HG03558 (cell line): ENCODE results near the gene NSL1.
"Not testable (repeated sequence)": the region's sequence is repeated elsewhere in the genome, so short reads cannot be mapped to it uniquely, and the experiment has no call there.

Experiments used
- ATAC-seq: cut with Tn5 transposase; IDR thresholded peaks from one replicate; pipeline ENCODE4 v1.9.1; 2021; ENCODE audit warnings: moderate number of reproducible peaks; ENCODE audit not compliant: unreplicated experiment; ENCODE audit errors: extremely low read depth

Gene NSL1

DNA sequence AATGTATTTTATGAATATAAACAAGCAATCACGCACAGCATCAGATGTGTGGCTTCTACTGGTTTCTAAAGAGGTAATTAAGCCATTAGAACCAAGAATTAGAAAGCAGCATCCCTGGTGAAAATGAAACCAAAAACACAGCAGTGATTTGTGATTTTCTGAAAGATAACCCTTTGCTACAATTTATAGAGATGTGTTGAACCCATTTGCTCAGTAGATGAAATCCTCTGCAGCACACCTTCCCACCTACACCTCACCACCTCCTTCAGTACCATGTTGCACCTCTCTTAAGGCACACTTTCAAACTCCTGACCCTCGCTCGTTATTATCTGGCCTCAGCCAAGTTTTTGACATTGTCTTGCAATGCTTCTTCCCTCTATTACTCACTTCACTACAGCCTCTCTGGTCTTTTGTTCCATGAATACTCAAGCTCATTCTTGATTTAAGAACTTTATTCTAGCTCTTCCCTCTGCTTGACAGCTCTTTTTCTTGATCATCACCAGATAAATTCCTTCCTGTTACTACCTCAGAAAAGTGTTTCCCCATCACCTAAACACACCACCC is 38.6 kb downstream of the NSL1 start:
- ATAC-seq: no peak

DNA sequence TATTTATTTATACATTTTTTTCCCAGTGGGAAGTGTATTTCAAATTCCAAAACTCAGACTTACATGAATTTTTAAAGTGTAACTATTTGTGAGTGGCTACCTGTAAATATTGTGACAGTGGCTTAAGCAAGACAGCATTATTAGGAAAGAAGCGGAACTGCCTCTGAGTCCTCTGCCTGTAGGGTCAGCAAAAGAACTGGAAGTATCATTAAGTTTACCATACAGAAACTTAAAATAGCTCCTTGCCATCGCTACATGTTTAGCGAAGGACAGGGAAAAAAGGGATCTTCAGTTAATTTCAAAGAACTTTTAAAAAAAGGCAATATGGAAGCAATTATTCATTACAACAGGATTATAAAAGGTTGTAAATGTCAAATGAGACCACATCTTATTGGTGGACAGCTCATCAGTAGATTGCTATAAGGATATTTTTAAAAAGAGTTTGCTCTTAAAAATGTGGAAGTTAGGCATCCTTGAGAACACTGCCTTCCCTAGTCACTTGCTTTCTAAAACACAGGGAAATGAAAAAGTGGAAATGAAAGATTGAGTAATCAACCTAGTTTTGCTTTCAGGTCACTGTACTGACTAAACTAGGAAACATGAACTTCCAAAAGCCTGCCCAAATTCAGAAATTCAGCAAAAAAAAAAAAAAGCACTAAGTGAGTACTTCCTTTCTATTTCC is 39.2 kb downstream of the NSL1 start:
- ATAC-seq: no peak

DNA sequence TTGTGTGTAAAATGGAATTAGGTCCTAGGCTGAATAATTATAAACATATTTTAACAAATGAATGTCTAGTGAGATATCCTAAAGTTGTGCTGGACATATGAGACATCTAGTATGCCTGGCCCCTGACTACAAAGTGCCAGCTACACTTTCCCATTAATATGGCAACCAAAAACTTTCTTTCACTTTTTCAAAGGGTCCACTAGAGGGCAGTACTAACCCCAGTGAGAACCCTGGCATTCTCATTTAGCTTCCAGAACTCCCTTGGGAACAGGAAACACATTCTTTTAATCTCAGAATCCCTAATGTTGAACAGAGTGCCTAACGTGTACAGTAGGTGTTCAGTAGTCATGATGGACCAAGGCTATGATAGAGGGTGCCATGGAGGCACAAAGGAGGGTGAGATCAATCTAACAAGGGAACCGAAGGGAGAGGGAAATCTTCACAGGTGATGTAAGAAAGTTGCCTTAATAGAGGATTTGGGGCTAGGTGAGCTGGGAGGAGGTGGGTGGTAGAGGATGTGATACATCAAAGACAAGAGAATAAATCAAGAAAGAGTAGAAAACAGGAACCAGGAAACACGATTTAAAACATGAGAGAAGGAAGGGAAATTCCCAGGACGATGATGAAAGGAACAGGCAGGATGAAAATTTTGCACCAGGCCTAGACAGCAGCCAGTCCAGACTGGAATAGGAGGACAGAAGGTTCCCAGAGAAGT is 41.6 kb downstream of the NSL1 start:
- ATAC-seq: no peak

DNA sequence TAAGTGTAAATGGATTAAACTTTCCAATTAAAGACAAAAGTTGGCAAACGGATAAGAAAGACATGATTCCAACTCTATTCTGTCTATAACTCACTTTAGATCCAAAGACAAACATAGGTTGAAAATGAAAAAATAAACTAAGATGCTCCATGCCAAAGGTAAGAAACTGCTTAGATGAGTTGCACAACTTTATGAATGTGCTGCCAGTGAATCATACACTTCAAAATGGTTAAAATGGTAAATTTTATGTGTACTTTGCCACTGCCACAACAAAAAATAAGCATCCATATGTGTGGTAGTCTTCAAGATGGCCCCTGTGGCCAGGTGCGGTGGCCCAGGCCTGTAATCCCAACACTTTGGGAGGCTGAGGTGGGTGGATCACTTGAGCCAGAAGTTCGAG is 45.0 kb downstream of the NSL1 start:
- no peak for ATAC-seq

DNA sequence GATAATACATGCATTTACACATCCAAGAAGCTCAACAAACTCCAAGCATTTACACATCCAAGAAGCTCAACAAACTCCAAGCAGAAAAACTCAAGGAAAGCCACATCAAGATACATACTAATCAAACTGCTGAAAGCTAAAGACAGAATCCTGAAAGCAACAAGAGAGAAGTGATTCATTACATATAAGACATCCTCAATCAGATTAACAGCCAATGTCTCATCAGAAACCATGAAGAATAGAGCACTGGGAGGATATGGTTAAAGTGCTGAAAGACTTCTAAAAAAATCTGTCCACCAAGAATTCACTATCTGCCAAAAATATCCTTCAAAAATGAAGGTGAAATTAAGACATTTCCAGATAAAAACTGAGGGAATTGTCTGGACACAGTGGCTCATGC is 46.3 kb downstream of the NSL1 start:
- no peak for ATAC-seq

DNA sequence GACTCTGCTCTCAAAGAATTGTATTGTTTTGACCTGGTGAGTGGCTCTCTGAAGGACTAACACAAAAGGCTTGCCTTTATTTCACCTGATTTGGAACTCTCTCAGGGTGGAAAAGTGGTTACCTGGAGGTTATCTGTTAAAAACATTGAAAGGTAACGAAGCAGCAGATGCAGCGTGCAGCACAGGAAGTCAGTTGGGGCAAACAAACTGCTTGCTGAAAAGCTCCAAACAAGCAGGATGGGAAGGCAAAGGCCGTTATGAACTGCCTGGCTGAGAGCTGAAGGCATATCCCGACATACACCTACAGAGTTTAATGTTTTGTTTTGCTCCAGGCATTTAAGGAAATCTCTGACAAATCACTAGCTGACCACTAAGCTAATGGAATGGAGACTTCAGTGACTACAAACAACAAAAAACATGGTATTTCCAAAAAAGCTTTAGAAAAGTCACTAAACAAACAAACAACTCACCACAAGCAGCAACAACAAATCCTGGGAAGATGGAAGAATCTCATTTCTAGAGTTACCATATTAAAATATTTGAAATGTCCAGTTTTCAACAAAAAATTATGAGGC is 47.6 kb downstream of the NSL1 start:
- ATAC-seq: no peak

DNA sequence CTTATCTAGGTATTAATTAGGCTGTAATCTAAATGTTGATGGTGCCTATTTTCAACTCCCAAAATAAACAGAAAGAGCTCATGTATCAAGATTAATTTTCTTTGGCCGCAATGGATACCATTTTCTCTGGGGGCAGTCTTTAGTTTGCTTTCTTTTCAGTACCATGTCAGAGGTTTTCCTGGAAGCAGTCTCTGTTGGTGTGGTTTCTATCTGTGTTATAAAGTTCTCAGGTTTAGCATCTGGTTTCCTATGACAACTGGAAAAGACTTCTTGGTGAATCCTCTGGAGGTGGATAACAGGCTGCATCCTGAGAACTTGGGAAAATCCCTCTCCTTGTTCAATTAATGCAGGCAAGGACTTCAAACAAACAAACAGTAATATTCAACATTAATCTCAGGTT is 53.2 kb downstream of the NSL1 start:
- no peak for ATAC-seq

DNA sequence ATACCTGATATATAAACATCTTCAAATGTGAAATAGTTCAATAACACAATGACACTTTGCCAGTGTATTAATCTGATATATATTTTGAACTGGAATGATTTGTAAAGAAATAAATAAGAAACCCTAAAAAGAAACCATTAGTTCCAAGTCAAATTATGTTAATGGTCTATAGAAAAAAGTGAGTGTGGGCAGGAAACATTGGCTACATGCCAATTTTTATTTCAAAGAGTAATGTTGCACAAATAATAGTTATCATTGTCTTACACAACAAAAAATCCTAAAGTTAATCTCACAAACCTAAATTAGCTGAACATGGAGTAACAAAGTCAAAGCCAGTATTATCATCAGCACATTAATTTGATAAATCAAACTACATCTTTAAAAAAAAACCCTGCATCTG is 54.0 kb downstream of the NSL1 start:
- ATAC-seq: no peak

DNA sequence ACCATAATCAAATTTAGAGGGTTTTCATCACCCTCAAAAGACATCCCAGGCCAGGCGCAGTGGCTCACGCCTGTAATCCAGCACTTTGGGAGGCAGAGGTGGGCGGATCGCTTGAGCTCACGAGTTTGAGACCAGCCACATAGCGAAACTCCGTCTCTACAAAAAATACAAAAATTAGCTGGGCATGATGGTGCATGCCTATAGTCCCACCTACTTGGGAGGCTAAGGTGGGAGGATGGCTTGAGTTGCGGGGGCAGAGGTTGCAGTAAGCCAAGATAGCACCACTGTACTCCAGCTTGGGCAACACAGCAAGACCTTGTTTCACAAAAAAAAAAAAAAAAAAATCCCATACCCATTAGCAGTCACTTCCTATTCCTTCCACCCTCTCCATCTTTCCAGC is 58.5 kb downstream of the NSL1 start:
- no peak for ATAC-seq

DNA sequence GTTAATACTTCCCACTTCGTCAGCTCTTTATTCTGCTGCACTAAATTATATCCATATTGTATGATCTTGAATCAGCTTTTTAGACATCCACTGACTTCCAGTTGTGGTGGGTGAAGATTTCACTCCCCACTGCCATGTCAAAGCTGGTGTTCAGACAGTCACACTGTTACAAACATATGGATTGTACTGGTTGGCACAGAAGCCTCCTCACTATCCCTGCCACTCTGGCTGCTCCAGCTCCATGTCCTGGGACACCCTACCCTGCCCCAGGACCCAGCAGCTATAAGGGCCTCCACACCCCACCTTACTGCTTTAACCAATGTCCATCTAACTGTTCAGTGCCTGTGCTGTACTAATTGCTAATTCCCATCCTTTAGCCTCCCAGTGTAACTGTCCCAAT is 59.9 kb downstream of the NSL1 start:
- ATAC-seq: no peak

DNA sequence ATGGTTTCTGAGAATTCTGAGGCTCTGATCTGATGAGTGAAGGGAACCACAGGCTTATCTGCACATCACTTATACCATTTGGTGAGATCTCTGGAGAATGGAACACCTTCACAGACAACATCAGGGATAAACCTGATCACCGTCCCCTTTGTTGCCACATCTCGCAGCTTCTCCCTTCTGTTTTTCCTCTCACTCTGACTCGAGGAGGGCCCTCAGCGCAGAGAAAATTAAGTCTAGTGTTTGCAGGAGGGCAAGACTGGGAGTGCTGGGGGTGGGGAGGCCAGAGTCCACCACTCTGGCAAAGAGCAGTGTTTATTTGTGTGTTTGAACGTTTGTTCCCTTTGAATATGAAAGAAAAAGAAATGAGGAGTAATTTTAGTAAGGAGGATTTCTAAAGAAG is 63.0 kb downstream of the NSL1 start:
- ATAC-seq: no peak

DNA sequence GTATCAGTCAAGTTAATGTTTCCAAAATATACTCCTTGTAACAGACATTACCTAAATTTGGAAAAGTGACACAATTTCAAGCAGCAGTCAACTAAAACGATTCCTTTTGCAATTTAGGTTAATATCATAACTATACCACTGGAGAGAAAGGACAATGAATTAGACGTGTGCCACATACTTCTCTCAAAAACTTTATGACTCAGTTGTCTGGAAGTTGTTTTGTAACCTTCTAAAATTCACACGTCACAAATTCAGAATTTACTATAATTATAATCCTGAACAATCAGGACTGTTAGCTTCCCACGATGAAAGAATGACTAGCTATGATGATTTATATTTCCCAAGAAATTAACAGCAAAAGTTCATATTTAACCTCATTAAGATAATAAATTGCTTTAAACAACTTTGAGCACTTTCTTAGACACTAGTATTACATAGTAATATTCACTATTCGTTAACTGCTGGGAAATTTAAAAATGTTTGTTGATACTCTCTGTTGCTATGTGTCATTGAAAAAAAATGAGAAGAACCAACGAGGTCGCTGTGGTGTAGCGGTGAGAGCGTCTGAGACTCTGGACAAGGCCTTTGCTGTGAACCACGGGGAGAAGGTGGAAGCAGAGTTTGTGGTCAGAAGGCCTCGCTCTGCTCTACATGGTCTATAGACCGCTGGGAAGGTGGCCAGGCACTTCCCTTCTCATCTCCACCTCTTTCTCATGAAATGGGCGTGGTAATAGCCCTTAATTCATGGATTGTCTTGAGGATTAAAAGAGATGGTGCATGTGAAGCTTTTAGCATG is 64.0 kb downstream of the NSL1 start:
- ATAC-seq: no peak

DNA sequence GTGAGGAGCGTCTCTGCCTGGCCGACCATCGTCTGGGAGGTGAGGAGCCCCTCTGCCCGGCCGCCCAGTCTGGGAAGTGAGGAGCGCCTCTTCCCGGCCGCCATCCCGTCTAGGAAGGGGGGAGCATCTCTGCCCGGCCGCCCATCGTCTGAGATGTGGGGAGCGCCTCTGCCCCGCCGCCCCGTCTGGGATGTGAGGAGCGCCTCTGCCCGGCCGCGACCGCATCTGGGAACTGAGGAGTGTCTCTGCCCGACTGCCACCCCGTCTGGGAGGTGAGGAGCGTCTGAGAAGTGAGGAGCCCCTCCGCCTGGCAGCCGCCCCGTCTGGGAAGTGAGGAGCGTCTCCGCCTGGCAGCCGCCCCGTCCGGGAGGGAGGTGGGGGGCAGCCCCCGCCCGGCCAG is 66.9 kb downstream of the NSL1 start:
- ATAC-seq: not testable (repeated sequence)

DNA sequence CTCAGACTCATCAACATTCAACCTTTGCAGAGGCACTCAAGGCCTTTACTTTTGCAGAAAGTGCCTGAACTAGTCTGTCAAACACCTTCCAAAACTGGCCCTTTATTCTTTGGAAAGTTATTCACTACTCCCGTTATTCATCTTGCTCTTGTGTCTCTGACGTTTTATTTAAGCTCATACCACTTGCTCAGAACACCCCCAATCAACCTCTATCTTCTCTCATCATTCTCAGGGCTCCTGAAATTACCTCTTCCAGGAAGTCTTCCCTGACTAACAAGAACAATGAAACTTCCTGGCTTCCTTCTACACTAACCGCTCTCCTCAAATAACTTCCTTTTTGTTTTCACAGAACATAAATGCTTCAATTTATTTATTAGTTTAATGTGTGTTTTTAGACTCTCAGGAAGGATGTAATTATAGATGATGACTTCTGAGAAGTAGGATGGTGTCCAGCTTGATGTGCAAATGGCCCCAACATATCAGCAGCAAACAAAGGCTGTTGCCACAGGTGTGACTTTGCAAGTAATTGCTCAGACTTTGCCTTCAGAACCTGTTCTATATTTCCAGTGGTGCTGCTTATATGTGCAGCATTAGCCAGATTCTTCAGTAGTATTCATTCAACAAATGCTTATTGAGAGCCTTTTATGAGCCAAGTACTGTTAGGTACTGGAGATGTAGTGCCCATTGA is 69.2 kb downstream of the NSL1 start:
- ATAC-seq: no peak

DNA sequence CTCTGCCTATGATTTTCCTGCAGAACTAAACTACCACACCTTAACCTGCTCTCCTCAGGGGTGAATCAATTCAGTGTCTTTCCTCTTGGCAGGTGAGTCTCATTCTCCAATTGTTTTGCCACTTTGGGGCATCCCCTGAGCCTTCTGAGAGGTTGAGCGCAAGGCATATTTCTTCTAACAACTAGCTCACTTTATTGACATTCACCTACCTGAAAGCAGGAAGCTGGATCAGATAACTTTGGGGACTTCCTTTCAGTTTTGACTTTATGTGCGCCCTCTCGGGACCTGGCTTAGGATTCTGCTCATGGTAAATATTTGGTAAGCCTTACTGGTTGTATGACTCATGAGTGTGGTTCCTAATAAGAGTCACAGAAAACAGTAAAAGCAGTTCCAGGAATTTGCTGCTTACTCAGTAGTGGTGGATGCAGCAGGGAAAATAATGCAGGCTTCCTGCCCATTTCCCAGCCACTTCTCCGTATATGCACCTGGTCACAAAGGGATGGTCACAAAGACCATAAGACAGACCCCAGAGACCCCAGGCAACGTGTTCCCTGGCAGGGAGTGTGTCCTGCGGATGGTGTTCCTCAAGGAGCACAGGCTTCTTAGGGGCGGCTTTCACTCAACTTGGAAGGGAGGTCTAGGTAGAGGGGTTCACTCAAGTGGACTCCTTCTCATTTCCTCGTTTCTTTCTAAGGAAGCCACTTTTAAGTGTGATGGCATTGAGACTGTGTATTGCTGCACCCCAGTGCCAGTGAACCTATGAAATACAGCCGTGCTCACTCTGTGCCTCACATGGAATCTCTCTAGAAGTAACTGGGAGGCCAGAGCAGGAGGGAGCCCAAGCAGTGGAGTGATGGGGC is 70.0 kb downstream of the NSL1 start:
- no peak for ATAC-seq

DNA sequence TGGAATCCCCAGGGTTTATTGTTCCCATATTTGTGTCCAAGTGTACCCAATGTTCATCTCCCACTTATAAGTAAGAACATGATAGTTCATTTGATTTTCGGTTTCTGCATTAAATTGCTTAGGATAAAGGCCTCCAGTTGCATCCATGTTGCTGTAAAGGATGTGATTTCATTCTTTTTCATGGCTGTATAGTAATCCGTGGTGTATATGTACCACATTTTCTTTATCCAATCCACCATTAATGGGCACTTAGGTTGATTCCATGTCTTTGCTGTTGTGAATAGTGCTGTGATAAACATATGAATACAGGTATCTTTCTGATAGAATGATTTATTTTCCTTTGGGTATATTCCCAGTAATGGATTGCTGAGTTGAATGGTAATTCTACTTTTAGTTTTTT is 71.9 kb downstream of the NSL1 start:
- no peak for ATAC-seq

DNA sequence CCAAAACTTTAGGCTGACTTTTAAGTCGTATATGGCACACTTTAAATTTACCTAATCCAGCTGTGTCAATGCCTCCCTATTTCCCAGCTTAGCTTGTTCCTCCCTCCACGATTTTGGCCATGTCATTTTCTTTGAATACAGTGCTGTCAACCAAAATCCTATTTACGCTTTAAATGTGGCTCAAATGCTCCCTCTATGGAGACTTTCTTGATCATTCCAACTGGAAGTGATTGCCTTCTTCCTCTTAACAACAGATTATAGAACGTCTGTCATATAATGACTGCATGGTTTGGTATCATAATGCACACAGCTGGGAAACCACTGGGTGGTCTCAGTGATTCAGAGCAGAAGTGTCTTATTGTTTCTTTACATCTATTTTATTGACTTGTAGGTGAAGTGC is 73.1 kb downstream of the NSL1 start:
- ATAC-seq: no peak

DNA sequence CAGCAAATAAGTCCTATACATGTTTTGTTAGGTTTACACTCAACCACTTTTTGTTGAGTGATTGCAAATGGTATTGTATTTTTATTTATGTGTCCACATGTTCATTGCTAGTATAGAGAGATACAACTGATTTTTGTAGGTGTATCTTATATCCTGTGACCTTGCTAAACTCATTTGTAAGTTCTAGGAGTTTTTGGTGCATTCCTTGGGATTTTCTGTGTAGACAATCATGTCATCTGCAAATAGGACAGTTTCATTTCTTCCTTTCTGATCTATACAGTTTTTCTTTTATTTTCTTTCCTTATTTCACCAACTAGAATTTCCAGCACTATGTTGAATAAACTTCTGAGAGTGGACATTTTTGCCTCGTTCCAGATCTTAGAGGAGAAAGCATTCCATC is 75.4 kb downstream of the NSL1 start:
- no peak for ATAC-seq

DNA sequence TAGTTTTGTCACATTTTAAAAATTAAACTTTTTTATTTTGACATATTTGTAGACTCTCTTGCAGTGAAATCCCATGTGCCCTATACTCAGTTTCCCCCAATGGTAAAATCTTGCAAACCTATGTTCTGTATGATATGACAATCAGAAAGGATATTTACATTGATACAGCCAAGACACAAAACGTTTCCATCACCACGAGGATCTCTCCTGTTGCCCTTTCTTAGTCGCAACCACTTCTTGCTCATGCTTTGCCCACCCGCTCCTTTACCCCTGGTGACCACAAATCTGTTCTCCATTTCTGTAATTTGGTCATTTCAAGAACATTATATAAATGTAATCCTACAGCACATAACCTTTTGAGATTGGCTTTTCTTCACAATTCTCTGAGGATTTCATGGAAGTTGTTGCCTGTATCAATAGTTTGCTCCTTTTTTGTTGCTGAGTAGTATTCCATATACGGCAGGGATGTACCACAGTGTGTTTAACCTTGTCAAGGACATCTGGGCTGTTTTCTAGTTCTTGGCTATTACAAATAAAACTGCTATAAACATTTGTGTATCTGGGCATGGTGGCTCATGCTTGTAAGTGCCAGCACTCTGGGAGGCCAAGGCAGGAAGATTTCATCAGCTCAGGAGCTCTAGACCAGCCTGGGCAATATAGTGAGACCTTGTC is 78.0 kb downstream of the NSL1 start:
- no peak for ATAC-seq
